ENCODE data around the gene PDLIM7.

GRCh38 chr5:177499842-177500241 is 2.4 kb upstream of the PDLIM7 start:
- TF ChIP-seq EZH2 (IDR thresholded peaks at IDR 0.05; ENCODE audit: borderline replicate concordance, low read depth, low read length, poor library complexity, severe bottlenecking) (no peak), CTCF (conservative IDR thresholded peaks at IDR 0.05; ENCODE audit: low read depth, low read length) (no peak)
